GM21360 (cell line): Measurements from ENCODE around the gene ANO6.
"Not testable (repeated sequence)": the region's sequence is repeated elsewhere in the genome, so short reads cannot be mapped to it uniquely, and the experiment has no call there.

Source experiments
- ATAC-seq: cut with Tn5 transposase; IDR thresholded peaks from one replicate; pipeline ENCODE4 v1.9.1; 2021; ENCODE audit warnings: mild to moderate bottlenecking, moderate library complexity; ENCODE audit not compliant: unreplicated experiment

Gene ANO6

GRCh38 chr12:45215419-45216229, at the start of gene ANO6:
ANO6 (plus strand) TSS chr12:45216095; CDS start chr12:45216322, 227 bp downstream.
- peak; percentile 57 for ATAC-seq

- ATAC-seq = no peak
Measured at GRCh38 chr12:45168976-45169375, 46.9 kb upstream of the ANO6 start.

- ATAC-seq = no peak
Measured at GRCh38 chr12:45170456-45171042, 45.3 kb upstream of the ANO6 start.

GRCh38 chr12:45173293-45173692, 42.6 kb upstream of the ANO6 start:
- not testable (repeated sequence) for ATAC-seq

- no peak for ATAC-seq
Measured at GRCh38 chr12:45174595-45174994, 41.3 kb upstream of the ANO6 start.

- ATAC-seq = no peak
Measured at GRCh38 chr12:45178771-45179170, 37.1 kb upstream of the ANO6 start.

GRCh38 chr12:45182511-45182910, 33.4 kb upstream of the ANO6 start:
- no peak for ATAC-seq

- ATAC-seq = no peak
Measured at GRCh38 chr12:45183246-45183645, 32.6 kb upstream of the ANO6 start.

- ATAC-seq = no peak
Measured at GRCh38 chr12:45184147-45184963, 31.5 kb upstream of the ANO6 start.

GRCh38 chr12:45186762-45187161, 29.1 kb upstream of the ANO6 start:
- no peak for ATAC-seq

GRCh38 chr12:45189766-45190403, 26.0 kb upstream of the ANO6 start:
- no peak for ATAC-seq

GRCh38 chr12:45191239-45191638, 24.7 kb upstream of the ANO6 start:
- no peak for ATAC-seq

- no peak for ATAC-seq
Measured at GRCh38 chr12:45192707-45193106, 23.2 kb upstream of the ANO6 start.

- ATAC-seq = no peak
Measured at GRCh38 chr12:45200491-45201043, 15.3 kb upstream of the ANO6 start.

- ATAC-seq = no peak
Measured at GRCh38 chr12:45203767-45204166, 12.1 kb upstream of the ANO6 start.

- no peak for ATAC-seq
Measured at GRCh38 chr12:45204757-45205156, 11.1 kb upstream of the ANO6 start.

- ATAC-seq = peak; percentile 60
Measured at GRCh38 chr12:45205165-45205825, 10.6 kb upstream of the ANO6 start.

GRCh38 chr12:45208604-45209487, 7.0 kb upstream of the ANO6 start:
- ATAC-seq = no peak

GRCh38 chr12:45209784-45210183, 6.1 kb upstream of the ANO6 start:
- no peak for ATAC-seq
